Calu3 (cell line): ENCODE data around the gene PPP1R11. TPM values are rescaled to one million over a fixed set of nuclear protein-coding genes. Genes with fewer than 3 reads are reported as not detected.
A peak's percentile ranks its signal among the peaks of the same experiment; 100 is the strongest.

Experiments used
- BruUV-seq: library from RNA; stranded (reverse); fragments of 400-500 nt; replicated peaks from 2 replicates; lab custom pipeline; 2021; lab: Mats Ljungman, UMichigan
- CTCF ChIA-PET: fragments of 300-600 bp; sonication (Branson Sonifier 250); formaldehyde crosslinking; loops from one replicate; lab custom pipeline; 2022; ENCODE audit warnings: antibody characterized with exemption; lab: Charles Lee
- DNase-seq: peaks from one replicate; pipeline ENCODE4 v3.0.0; 2022
- H3K27ac Mint-ChIP-seq: one replicate; pipeline ENCODE4 v1.8.0; 2022; ENCODE audit warnings: mixed read lengths; ENCODE audit not compliant: unreplicated experiment
- H3K27me3 Mint-ChIP-seq: one replicate; pipeline ENCODE4 v1.8.0; 2022; ENCODE audit warnings: mixed read lengths; ENCODE audit not compliant: unreplicated experiment
- H3K36me3 Mint-ChIP-seq: one replicate; pipeline ENCODE4 v1.8.0; 2022; ENCODE audit warnings: mild to moderate bottlenecking, moderate library complexity, mixed read lengths; ENCODE audit not compliant: insufficient read depth, unreplicated experiment
- H3K4me1 Mint-ChIP-seq: one replicate; pipeline ENCODE4 v1.8.0; 2022; ENCODE audit warnings: mild to moderate bottlenecking, low read depth, mixed read lengths; ENCODE audit not compliant: unreplicated experiment
- H3K4me3 Mint-ChIP-seq: one replicate; pipeline ENCODE4 v1.8.0; 2022; ENCODE audit warnings: mild to moderate bottlenecking, low read depth, moderate library complexity, mixed read lengths; ENCODE audit not compliant: unreplicated experiment
- H3K9me3 Mint-ChIP-seq: one replicate; pipeline ENCODE4 v1.8.0; 2022; ENCODE audit warnings: low read depth, mixed read lengths; ENCODE audit not compliant: unreplicated experiment
- intact Hi-C: fragments of 100-400 bp; cut with micrococcal nuclease; formaldehyde crosslinking; loops from one replicate; pipeline ENCODE4 v1.10.0; 2022; ENCODE audit not compliant: unreplicated experiment
- total RNA-seq: library from RNA; stranded (reverse); gene quantifications from 2 replicates; pipeline ENCODE4 v1.2.3, GENCODE V29; 2022
- TF ChIP-seq, protein P1 (sequence below): fragments of 200-600 bp; IDR thresholded peaks from one replicate; pipeline ENCODE4 v1.8.0; 2022; ENCODE audit warnings: antibody characterized with exemption; ENCODE audit not compliant: unreplicated experiment

The PPP1R11 gene
- total RNA-seq, 1 experiment from 2014 or later: 72.8 TPM

DNA sequence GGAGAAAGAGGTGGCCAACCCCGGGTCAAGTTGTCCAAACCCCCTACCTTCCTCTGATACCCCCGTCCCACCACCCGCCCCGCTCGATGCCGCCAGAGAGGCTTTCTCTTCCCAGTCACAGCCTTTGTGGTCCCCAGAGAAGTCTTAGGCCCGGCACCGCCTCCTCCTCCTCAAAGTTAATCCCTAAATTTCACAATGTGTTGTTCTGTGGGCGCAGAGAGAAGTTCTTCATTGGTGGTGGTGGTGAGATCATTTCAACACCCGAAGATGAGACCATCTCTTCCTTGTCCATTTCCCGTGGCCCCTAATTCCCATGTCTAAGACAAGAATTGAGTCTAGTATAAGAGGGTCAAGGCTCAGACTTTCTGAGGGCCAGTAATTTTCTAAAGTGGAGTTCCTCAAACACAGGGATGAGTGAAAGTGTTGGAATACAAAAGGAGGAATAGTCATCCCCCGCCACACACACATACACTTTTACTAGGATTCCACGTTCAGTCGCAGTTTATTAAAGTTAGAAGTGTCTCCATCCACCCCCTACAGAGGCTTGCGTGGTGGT lies 35.5 kb downstream of the PPP1R11 start:
- intact Hi-C loops: loop anchor here (2.0 kb wide), 1 partner anchor 36 kb away; the partner anchor contains the start of gene PPP1R11

DNA sequence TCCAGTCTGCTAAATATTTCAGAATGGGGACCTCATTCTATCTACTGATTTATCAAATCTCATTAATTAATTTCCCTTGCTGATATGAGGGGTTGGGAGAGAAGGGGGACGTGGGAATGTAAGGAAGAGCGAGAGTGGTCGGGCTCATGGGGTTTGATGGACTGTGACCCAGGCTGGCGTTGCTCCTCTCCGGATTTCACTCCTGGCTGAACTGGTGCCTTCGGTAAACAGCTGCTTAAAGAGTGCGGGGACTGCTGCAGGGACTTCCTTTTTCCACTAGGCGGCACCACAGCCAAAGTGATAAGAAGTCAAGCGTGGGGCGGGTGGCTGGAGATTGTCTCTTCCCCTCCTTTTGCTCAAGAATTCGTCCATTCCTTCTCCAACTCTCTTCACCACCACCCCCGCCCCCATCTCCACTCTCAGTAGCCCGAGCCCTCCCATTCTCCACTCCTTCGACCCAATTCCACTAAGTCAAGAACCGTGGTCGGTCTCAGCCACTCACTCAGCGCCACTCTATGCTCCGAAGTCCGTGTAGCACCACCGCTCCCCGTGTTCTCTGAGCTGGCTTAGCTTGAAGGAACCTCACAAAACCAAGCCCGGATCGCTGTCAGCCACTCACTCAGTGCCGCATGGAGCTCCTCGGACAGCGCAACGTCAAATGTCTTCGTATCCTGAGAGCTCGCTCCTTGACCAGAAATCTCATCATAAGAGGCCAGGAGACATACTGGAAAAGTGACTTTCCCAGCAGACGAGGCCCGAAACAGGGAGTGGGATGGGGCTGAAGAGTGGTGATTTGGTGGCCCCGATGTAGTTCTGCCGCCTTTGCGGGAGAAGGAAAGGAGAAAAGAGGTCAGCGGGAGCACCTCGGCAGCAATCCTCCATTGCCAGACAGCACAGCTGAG lies 36.2 kb downstream of the PPP1R11 start:
- intact Hi-C loops: loop anchor here (1.0 to 2.0 kb wide), 4 partner anchors 10 to 67 kb away; partner anchors contain the start of genes PPP1R11 and TRIM31
- Mint-ChIP-seq H3K9me3 (no peaks in the 10 kb centered on the region), H3K27me3 (no peaks in the 10 kb centered on the region), H3K4me1 (peaks cover 61% of the 10 kb centered on the region), H3K27ac (peak overlapping the region; percentile 70), H3K4me3 (peak overlapping the region; percentile 87), H3K36me3 (peaks cover 89% of the 10 kb centered on the region)
- TF ChIP-seq, protein P1, sequence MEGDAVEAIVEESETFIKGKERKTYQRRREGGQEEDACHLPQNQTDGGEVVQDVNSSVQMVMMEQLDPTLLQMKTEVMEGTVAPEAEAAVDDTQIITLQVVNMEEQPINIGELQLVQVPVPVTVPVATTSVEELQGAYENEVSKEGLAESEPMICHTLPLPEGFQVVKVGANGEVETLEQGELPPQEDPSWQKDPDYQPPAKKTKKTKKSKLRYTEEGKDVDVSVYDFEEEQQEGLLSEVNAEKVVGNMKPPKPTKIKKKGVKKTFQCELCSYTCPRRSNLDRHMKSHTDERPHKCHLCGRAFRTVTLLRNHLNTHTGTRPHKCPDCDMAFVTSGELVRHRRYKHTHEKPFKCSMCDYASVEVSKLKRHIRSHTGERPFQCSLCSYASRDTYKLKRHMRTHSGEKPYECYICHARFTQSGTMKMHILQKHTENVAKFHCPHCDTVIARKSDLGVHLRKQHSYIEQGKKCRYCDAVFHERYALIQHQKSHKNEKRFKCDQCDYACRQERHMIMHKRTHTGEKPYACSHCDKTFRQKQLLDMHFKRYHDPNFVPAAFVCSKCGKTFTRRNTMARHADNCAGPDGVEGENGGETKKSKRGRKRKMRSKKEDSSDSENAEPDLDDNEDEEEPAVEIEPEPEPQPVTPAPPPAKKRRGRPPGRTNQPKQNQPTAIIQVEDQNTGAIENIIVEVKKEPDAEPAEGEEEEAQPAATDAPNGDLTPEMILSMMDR: peak; percentile 94
- CTCF ChIA-PET: interaction anchor here (0.7 to 6.4 kb wide), 13 partner anchors 9 to 265 kb away, joined by 3 to 168 read pairs (median 4); partner anchors contain the start of genes POLR1H, TRIM26, TRIM31 and TRIM40
- BruUV-seq: TSS peak; percentile 8
- DNase-seq: peak; percentile 90

More for the DNA sequence above, 35.5 kb downstream of the PPP1R11 start:
- BruUV-seq: no TSS peak
- no peaks in the 10 kb centered on the region for H3K27me3 Mint-ChIP-seq
- H3K4me3 Mint-ChIP-seq: peak overlapping the region; percentile 87
- DNase-seq: no peak
- TF ChIP-seq, protein P1: no peak
- H3K36me3 Mint-ChIP-seq: peaks cover 86% of the 10 kb centered on the region
- CTCF ChIA-PET: interaction anchor here (0.8 to 6.4 kb wide), 19 partner anchors 10 to 453 kb away, joined by 3 to 168 read pairs (median 4); partner anchors contain the start of genes TRIM26, TRIM31 and TRIM40
- peaks cover 61% of the 10 kb centered on the region for H3K4me1 Mint-ChIP-seq
- H3K9me3 Mint-ChIP-seq: no peaks in the 10 kb centered on the region
- H3K27ac Mint-ChIP-seq: peak overlapping the region; percentile 70

DNA sequence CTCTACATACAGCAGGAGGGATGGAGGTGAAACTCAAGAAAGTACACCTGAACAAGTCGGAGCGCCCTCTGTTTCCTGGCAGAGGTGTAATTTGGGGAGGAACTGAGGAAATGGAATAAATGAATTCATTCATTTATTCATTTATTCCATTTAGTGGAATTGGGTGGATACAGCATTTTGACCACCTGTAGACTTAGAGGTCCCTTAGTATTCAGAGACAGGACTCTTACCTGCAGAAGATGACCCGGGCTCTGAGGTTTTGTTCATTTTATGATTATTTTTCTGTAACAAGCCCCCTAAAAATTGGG lies 36.8 kb downstream of the PPP1R11 start:
- H3K9me3 Mint-ChIP-seq: no peaks in the 10 kb centered on the region
- CTCF ChIA-PET: interaction anchor here (0.7 to 6.4 kb wide), 7 partner anchors 8 to 83 kb away, joined by 3 to 168 read pairs (median 5); partner anchors contain the start of genes POLR1H and TRIM31
- peak overlapping the region; percentile 70 for H3K27ac Mint-ChIP-seq
- peaks cover 61% of the 10 kb centered on the region for H3K4me1 Mint-ChIP-seq
- H3K36me3 Mint-ChIP-seq: peaks cover 89% of the 10 kb centered on the region
- H3K27me3 Mint-ChIP-seq: no peaks in the 10 kb centered on the region
- BruUV-seq: no TSS peak
- intact Hi-C loops: loop anchor here (1.0 to 2.0 kb wide), 4 partner anchors 9 to 66 kb away; partner anchors contain the start of genes PPP1R11 and TRIM31
- no peak for DNase-seq
- H3K4me3 Mint-ChIP-seq: no peak overlapping the region
- TF ChIP-seq, protein P1: no peak

DNA sequence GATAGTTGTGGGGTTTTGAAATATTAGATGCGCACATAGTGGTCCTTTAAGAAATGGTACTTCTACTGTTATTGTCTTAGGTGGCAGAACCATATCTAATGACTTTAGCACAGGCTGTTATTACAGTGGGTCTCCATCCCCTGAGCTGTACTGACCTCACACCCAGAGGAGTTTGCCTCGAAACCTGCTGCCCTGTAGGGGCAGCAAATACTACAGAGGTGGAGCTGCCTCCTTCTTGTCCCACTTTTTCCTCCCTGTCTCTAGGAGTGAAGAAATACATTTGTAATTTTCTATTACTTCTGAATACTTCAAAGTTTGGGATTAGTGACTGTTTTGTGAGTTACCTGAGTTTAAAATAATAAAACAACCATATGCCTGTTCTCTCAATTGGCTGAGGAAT lies 37.7 kb downstream of the PPP1R11 start:
- H3K27me3 Mint-ChIP-seq: no peaks in the 10 kb centered on the region
- intact Hi-C loops: no loop called here

More for the DNA sequence above, 37.7 kb downstream of the PPP1R11 start:
- TF ChIP-seq, protein P1: no peak
- Mint-ChIP-seq H3K4me1 (peaks cover 58% of the 10 kb centered on the region), H3K4me3 (no peak overlapping the region), H3K36me3 (peaks cover 93% of the 10 kb centered on the region), H3K27ac (peak overlapping the region; percentile 46), H3K9me3 (no peaks in the 10 kb centered on the region)
- CTCF ChIA-PET: interaction anchor here (3.1 to 6.4 kb wide), 3 partner anchors 8 to 27 kb away, joined by 12 to 168 read pairs (median 25); partner anchors contain the start of gene TRIM31
- no TSS peak for BruUV-seq
- no peak for DNase-seq
